RWPE2 (cell line): ENCODE data around the gene TSTD2.

Experiments
- ATAC-seq: fragments of 200-7000 bp; cut with Tn5 transposase; 3 replicates; pipeline ENCODE4 v1.9.1; 2021; ENCODE audit warnings: low read depth
- DNase-seq: peaks from one replicate; pipeline ENCODE4 v3.0.0-alpha.2; 2020; ENCODE audit warnings: low spot score
- H3K27ac ChIP-seq: fragments of 450-650 bp; 2 replicates; pipeline ENCODE4 v1.5.1; 2017; ENCODE audit warnings: mild to moderate bottlenecking; ENCODE audit not compliant: poor library complexity, severe bottlenecking
- H3K27me3 ChIP-seq: fragments of 250-450 bp; sonication (Bioruptor Pico); 2 replicates; pipeline ENCODE4 v1.5.1; 2021; ENCODE audit warnings: mild to moderate bottlenecking, moderate library complexity; ENCODE audit not compliant: insufficient read depth, poor library complexity, severe bottlenecking
- H3K36me3 ChIP-seq: fragments of 250-450 bp; sonication (Bioruptor Pico); 2 replicates; pipeline ENCODE4 v1.5.1; 2020; ENCODE audit warnings: low read depth, mild to moderate bottlenecking, moderate library complexity
- H3K4me1 ChIP-seq: fragments of 250-450 bp; sonication (Bioruptor Pico); 2 replicates; pipeline ENCODE4 v1.5.1; 2021; ENCODE audit warnings: mild to moderate bottlenecking, moderate library complexity; ENCODE audit not compliant: insufficient read depth, poor library complexity, severe bottlenecking
- H3K4me3 ChIP-seq: fragments of 250-450 bp; sonication (Bioruptor Pico); 2 replicates; pipeline ENCODE4 v1.5.1; 2021; ENCODE audit warnings: mild to moderate bottlenecking, moderate library complexity; ENCODE audit not compliant: severe bottlenecking
- H3K9me3 ChIP-seq: fragments of 250-450 bp; sonication (Bioruptor Pico); 2 replicates; pipeline ENCODE4 v1.5.1; 2021; ENCODE audit warnings: mild to moderate bottlenecking, moderate library complexity; ENCODE audit not compliant: severe bottlenecking
- CTCF ChIP-seq: fragments of 450-650 bp; IDR thresholded peaks from one replicate; pipeline ENCODE4 v1.5.1; 2017; ENCODE audit warnings: mild to moderate bottlenecking, moderate library complexity; ENCODE audit not compliant: poor library complexity, severe bottlenecking

The TSTD2 gene

GRCh38 chr9:97670586-97670985, 37.4 kb upstream of the TSTD2 start:
- ATAC-seq (no peak), DNase-seq (no peak)
- peaks cover 98% of the 10 kb centered on the region for H3K36me3 ChIP-seq
- TF ChIP-seq CTCF, result no peak
- H3K4me1 ChIP-seq, result no peaks in the 10 kb centered on the region
- H3K9me3 ChIP-seq, result no peaks in the 10 kb centered on the region
- H3K4me3 ChIP-seq, result no peak overlapping the region
- no peaks in the 10 kb centered on the region for H3K27me3 ChIP-seq
- no peak overlapping the region for H3K27ac ChIP-seq

- Histone ChIP-seq H3K36me3 (peaks cover 96% of the 10 kb centered on the region), H3K4me3 (no peak overlapping the region), H3K27me3 (no peaks in the 10 kb centered on the region), H3K4me1 (no peaks in the 10 kb centered on the region), H3K9me3 (no peaks in the 10 kb centered on the region), H3K27ac (no peak overlapping the region)
- no peak for TF ChIP-seq CTCF
- ATAC-seq (no peak), DNase-seq (no peak)
Measured at GRCh38 chr9:97668485-97668884, 35.3 kb upstream of the TSTD2 start.

GRCh38 chr9:97666907-97667686, 33.9 kb upstream of the TSTD2 start:
- DNase-seq (no peak), ATAC-seq (no peak)
- H3K27me3 ChIP-seq, result no peaks in the 10 kb centered on the region
- H3K9me3 ChIP-seq, result no peaks in the 10 kb centered on the region
- no peak for TF ChIP-seq CTCF
- H3K4me3 ChIP-seq, result no peak overlapping the region
- H3K27ac ChIP-seq, result no peak overlapping the region
- H3K4me1 ChIP-seq, result no peaks in the 10 kb centered on the region
- H3K36me3 ChIP-seq, result peaks cover 96% of the 10 kb centered on the region

GRCh38 chr9:97665742-97666141, 32.6 kb upstream of the TSTD2 start:
- Histone ChIP-seq H3K27me3 (no peaks in the 10 kb centered on the region), H3K4me3 (no peak overlapping the region), H3K27ac (no peak overlapping the region), H3K4me1 (no peaks in the 10 kb centered on the region), H3K9me3 (no peaks in the 10 kb centered on the region), H3K36me3 (peaks cover 96% of the 10 kb centered on the region)
- TF ChIP-seq CTCF, result no peak
- DNase-seq (no peak), ATAC-seq (no peak)

GRCh38 chr9:97660847-97661246, 27.7 kb upstream of the TSTD2 start:
- H3K36me3 ChIP-seq, result peaks cover 97% of the 10 kb centered on the region
- ATAC-seq (no peak), DNase-seq (no peak)
- no peak for TF ChIP-seq CTCF
- no peak overlapping the region for H3K4me3 ChIP-seq
- H3K27me3 ChIP-seq, result no peaks in the 10 kb centered on the region
- H3K27ac ChIP-seq, result no peak overlapping the region
- H3K9me3 ChIP-seq, result no peaks in the 10 kb centered on the region
- H3K4me1 ChIP-seq, result no peaks in the 10 kb centered on the region
